GM23338 (cell line): ENCODE data around the gene COA8.

Experiments
- CTCF ChIP-seq, 2 experiments: fragments of 200-600 bp in 1 of 2; sonication (generic) in 1 of 2; conservative IDR thresholded peaks; 2 replicates each; pipeline versions ENCODE4 v1.5.1 to v1.6.1; 2016 to 2017; ENCODE audit warnings: antibody characterized with exemption in 2 of 2, low read depth in 2 of 2, mild to moderate bottlenecking in 2 of 2, moderate library complexity in 1 of 2
- EZH2 ChIP-seq: fragments of 200-600 bp; sonication (generic); IDR thresholded peaks from one replicate; pipeline ENCODE4 v1.8.0; 2017; ENCODE audit warnings: antibody characterized with exemption, mild to moderate bottlenecking, low read depth; ENCODE audit not compliant: unreplicated experiment
- JUNB ChIP-seq: IDR thresholded peaks from one replicate; pipeline ENCODE4 v1.6.1; 2016; ENCODE audit warnings: antibody characterized with exemption; ENCODE audit not compliant: unreplicated experiment
- NANOG ChIP-seq: IDR thresholded peaks from 2 replicates; pipeline ENCODE4 v1.6.1; 2016; ENCODE audit warnings: antibody characterized with exemption, borderline replicate concordance
- POLR2AphosphoS5 ChIP-seq: IDR thresholded peaks from 2 replicates; pipeline ENCODE4 v1.6.1; 2016; ENCODE audit warnings: antibody characterized with exemption, low read depth

- TF ChIP-seq POLR2AphosphoS5 (no peak), CTCF (conservative IDR thresholded peaks at IDR 0.05; ENCODE audit: low read depth in 2 of 2) (no peak), EZH2 (no peak), JUNB (no peak), NANOG (no peak)
These were observed 59.1 kb downstream of the COA8 start for GRCh38 chr14:103621860-103622259.
